ENCODE measurements around the gene PRDM16. TPM values are rescaled to one million over a fixed set of nuclear protein-coding genes. Genes with fewer than 3 reads are reported as not detected.
A peak's percentile ranks its signal among the peaks of the same experiment; 100 is the strongest.

PRDM16 gene
- total RNA-seq, 4 donors from 2014 or later, result 5.9 to 41.7 (median 11.2) TPM

- H3K4me3 ChIP-seq, result peak overlapping the region; percentile 52 to 87 (median 72)
- WGBS, 2 donors, result 2 to 9% methylated on average over 13 to 48 of the region's 97 CpGs
- H3K4me1 ChIP-seq, result peaks cover 0 to 80% (median 21%) of the 10 kb centered on the region in 4 donors
- TF ChIP-seq POLR2A (IDR thresholded peaks at IDR 0.05), result no peak
- peak in 1 of 2 donors; percentile 35 for TF ChIP-seq EP300 (IDR thresholded peaks at IDR 0.05)
- H3K27ac ChIP-seq, result peak overlapping the region; percentile 81 to 97 (median 97)
- no peaks in the 10 kb centered on the region for H3K9me3 ChIP-seq
- no peak for DNase-seq (ENCODE audit: low spot score in 2 of 2)
- H3K27me3 ChIP-seq, result peaks cover 0 to 78% of the 10 kb centered on the region in 2 donors
- H3K36me3 ChIP-seq, result no peaks in the 10 kb centered on the region
These were observed 1.9 kb downstream of the PRDM16 start for GRCh38 chr1:3070644-3071564.

DNA sequence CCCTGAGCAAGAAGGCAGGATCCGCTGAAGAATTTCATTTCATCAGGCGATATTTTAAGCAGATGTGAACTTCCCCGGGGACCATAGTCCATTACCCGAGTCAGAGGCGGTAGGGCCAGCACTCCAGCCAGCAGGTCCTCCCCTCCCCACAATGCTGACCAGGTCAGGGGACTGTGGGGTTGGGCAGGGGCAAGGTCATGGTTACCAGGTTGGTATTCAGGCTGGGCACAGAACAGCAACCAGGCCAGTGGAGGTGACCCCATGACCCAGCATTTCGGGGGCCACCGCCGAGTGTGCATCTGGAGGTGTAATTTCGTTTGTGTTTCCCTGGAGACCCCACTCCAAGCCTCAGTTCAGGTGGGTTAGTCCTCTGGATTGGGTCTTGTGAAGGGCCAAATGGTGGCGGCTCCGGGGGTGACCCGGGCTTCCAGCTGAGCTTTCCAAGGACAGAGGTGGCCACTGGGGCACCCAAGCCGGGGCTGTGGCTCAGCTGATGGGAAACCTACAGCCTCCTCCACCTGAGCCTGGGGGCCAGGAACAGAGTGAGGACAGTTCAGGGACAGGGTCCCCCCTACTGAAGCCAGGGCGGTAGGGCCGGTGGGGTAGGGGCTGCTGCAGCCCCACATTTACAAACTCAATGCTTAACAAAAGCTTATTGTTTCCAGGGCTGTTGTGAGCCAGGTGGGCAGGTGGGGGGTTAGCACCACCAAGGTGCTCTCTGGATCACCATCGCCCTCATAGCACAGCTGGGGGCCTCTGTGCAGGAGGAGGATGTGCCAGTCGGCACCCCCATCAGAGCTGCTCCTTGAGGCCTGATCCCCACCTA lies 2.8 kb downstream of the PRDM16 start:
- Histone ChIP-seq H3K4me3 (peak overlapping the region; percentile 52 to 87 (median 72)), H3K4me1 (peaks cover 0 to 83% (median 22%) of the 10 kb centered on the region in 4 donors), H3K9me3 (no peaks in the 10 kb centered on the region), H3K27ac (peak overlapping the region; percentile 81 to 97 (median 97)), H3K27me3 (peaks cover 0 to 73% of the 10 kb centered on the region in 2 donors), H3K36me3 (no peaks in the 10 kb centered on the region)
- no peak for TF ChIP-seq CTCF (IDR thresholded peaks at IDR 0.05)
- no peak for TF ChIP-seq EP300 (IDR thresholded peaks at IDR 0.05)
- TF ChIP-seq POLR2A (IDR thresholded peaks at IDR 0.05), result no peak
- WGBS, 2 donors, result 27 to 35% methylated on average over 11 to 15 of the region's 17 CpGs
- no peak for DNase-seq (ENCODE audit: low spot score in 2 of 2)

DNA sequence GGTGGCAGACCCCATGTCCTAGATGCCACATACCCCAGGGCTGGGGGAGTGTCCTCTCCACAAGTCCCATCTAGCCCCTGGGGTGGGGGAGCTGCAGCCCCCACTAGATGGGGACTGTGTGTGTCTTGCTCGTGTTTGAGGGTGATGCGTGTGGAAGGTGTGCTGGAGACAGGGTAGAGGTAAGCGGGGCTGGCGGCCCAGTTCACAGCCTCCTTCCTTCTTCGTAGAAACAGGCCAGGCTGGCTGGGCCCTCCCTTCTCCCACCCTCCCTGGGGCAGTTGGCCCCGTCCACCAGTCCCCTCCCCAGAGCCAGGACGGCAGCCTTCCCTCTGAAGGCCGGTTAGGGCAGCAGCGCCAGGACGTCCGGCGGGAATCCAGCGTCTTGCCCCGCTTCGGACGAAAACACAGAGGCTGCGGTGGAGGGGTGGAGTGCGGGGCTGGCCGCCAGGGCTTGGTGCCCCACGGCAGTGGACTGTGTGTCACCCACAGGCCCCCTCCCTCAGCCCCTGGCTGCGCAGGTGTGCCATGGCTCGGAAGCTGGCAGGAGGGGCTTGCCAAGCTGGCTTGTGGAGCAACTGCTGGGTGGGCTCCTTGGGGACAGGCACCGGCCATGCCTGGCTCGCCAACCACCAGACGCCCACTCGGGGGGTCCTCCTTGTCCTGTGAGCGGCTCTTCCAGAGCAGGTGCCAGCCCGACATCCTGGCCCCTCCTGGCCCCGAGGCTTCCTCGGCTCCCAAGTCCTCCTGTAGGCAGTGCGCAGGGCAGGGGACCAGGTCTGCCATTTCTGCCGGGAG lies 3.6 kb downstream of the PRDM16 start:
- Histone ChIP-seq H3K27me3 (peaks cover 0 to 65% of the 10 kb centered on the region in 2 donors), H3K36me3 (no peaks in the 10 kb centered on the region), H3K27ac (peak overlapping the region; percentile 81 to 97 (median 97)), H3K4me3 (peak overlapping the region; percentile 33 to 87 (median 72)), H3K9me3 (no peaks in the 10 kb centered on the region), H3K4me1 (peaks cover 0 to 82% (median 19%) of the 10 kb centered on the region in 4 donors)
- WGBS, 2 donors, result 20% methylated on average over 6 to 29 of the region's 32 CpGs
- TF ChIP-seq CTCF (IDR thresholded peaks at IDR 0.05) (no peak), POLR2A (IDR thresholded peaks at IDR 0.05) (no peak), EP300 (IDR thresholded peaks at IDR 0.05) (peak in 1 of 2 donors; percentile 45)
- DNase-seq (ENCODE audit: low spot score in 2 of 2), result no peak

DNA sequence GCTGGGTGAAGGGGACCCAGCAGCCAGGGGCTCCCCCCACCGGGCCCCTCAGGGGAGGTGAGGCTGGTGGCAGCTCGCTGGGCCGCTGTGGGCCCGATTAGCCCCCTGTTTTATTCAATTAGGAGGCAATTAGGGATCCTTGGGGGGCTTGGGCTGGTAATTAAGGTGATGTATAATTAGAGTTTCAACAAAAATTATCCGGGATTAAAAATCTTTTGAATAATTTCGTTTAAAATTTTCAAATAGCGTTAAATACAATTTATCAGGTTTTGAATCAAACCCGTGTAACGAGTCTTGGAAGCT lies 4.1 kb downstream of the PRDM16 start:
- TF ChIP-seq POLR2A (IDR thresholded peaks at IDR 0.05), result no peak
- TF ChIP-seq CTCF (IDR thresholded peaks at IDR 0.05), result no peak
- no peak for TF ChIP-seq EP300 (IDR thresholded peaks at IDR 0.05)
- H3K27me3 ChIP-seq, result peaks cover 0 to 59% of the 10 kb centered on the region in 2 donors

More for the DNA sequence above, 4.1 kb downstream of the PRDM16 start:
- DNase-seq (ENCODE audit: low spot score in 2 of 2), result no peak
- WGBS, 2 donors, result 10 to 14% methylated on average over 9 of the region's 9 CpGs
- Histone ChIP-seq H3K9me3 (no peaks in the 10 kb centered on the region), H3K27ac (peak overlapping the region; percentile 81 to 97 (median 97)), H3K36me3 (no peaks in the 10 kb centered on the region), H3K4me1 (peaks cover 0 to 82% (median 16%) of the 10 kb centered on the region in 4 donors), H3K4me3 (peak overlapping the region; percentile 15 to 87 (median 50))
